GM19438 (cell line): ENCODE data around the gene KRTAP4-5.
"Not testable (repeated sequence)": the region's sequence is repeated elsewhere in the genome, so short reads cannot be mapped to it uniquely, and the experiment has no call there.

Experiments
- ATAC-seq: cut with Tn5 transposase; IDR thresholded peaks from one replicate; pipeline ENCODE4 v1.9.1; 2021; ENCODE audit warnings: low read depth; ENCODE audit not compliant: unreplicated experiment

Gene KRTAP4-5

DNA sequence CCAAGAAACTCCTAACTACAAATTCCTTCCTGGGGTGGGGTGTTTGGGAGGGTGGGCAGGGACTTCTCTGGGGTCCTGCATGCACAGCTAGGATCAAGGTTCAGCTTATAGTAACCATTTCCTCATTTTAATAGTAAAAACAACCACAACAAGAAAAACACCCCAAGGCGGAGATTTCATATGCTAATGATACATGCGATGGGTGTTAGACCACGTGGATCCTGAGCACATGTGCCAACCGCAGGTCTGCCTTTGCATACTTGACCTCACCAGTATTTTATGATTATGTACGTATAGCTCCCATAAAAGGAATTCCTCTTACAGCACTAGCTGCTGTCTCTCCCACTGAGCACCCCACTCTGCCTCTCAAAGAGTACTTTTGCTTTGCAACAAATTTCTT, 33.3 kb downstream of the KRTAP4-5 start:
- no peak for ATAC-seq

DNA sequence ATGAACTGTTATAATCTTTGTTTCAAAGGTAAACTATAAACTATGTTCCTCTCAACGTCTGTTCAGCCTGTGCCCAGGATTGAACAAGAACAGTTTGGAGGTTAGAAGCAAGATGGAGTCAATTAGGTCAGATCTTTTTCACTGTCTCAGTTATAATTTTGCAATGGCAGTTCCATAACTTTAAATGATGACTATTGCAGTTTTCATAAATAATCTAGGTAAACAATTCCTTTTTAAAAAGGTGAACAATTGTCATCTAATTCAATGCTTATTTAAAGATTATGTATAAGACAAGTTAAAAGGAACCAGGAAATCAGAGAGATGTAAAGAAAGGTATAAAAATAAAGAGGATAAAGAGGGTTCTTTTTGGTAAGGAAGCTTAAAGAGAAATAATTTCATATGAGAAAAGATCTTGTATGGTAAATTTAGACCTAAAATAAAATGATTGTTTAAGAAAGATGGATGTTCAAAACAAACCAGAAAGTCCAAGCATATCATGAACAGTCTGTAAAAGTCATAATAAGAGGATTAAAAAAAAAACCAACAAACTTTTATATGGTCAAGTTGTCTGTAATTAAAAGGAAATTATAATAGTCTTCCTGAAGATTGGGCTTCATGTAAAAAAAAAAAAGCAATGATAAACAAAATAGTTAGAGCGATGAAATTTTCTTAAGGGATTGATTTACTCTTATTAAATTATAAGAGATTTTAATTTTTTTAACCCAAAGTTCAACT, 38.3 kb downstream of the KRTAP4-5 start:
- no peak for ATAC-seq

DNA sequence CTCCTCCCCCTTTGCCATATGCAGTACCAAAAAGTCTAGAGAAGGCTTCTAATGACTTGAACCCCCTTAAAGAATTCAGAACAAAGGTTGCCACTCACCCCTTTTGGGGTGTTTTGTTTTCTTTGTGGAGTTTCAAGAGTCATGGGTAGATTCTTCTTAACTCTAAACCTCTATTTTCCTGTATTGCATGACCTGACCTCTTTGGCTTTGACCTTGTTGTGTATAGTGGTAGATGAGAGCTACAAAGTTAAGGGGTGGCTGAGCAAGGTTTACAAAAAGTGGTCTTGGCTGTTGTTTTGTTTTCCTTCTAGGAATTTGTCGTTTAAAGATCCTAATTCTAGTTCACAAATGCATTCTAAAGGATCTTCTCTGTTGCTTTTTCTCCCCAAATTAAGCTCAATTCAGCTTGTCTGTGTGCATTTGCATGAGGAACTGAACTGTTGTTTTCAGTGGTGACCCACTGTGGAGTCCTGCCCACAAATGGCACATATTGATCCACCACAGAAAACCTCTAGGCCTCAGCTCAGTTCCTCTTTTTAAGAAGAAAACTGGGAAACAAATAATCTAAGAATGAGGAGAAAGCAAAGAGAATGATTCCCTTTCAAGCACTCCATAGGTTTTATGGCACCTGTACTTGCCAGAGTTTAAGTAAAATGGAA, 40.8 kb downstream of the KRTAP4-5 start:
- ATAC-seq = not testable (repeated sequence)

DNA sequence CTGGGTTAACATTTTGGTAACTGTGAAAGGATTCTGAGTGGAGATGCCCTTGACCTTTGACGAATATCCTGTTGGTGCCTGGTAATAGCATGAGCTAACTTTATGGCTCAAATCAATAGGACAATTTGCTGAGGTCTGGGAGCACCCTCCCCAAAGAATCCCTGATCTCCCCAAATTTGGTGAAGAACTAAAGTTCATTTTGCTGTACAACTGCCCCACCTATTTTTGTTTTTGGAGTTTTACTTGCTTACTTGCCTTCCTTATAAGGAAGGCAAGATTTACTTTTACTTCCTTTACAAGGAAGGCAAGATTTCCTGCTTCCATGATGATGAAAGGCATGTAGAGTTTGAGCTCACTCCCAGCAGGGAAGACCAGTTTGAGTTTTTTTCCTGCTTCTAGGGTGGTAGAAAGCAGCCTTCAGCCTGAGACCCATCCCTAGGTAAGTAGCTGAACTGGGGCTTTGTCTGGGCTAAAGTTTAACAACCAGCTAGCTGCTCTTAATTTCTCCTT, 41.6 kb downstream of the KRTAP4-5 start:
- ATAC-seq = no peak

DNA sequence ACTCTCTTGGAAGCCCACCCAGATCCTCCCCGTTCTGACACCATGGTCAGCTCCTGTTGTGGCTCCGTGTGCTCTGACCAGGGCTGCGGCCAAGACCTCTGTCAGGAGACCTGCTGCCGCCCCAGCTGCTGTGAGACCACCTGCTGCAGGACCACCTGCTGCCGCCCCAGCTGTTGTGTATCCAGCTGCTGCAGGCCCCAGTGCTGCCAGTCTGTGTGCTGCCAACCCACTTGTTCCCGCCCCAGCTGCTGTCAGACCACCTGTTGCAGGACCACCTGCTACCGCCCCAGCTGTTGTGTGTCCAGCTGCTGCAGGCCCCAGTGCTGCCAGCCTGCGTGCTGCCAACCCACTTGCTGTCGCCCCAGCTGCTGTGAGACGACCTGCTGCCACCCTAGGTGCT, 44.3 kb downstream of the KRTAP4-5 start, which contains the start of gene KRTAP4-9:
KRTAP4-9 (plus strand) TSS at position 43 of the 400 bp plus-strand sequence; CDS start at position 43, 0 bp downstream.
- ATAC-seq = not testable (repeated sequence)

DNA sequence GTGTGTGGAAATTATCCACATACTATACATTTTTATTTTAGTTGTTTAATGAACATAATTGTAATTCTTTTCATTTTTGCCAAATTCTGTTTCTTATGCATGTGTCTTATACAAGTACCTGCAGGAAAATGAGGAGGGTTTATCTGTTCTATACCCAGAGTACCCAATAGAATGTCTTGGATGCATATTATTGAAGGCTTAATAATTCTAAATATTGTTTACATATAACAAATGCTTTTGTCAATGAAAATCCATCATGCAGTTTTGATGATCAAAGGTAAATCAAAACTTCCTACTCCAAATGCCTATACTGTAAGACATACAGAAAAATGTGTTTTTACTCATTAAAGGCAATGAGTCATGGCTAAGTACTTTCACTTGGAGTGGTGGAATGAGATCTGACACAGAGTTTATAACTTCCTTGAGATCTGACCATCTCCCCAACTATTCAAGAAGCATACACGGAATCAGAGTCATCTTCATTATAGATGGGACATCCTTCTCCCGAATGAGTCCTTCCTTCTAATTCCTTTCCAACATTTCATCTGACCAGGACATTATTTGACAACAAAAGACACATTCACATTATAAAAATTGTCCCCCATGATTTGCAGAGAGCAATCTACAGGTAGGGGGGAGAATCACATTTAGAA, 45.1 kb downstream of the KRTAP4-5 start:
- not testable (repeated sequence) for ATAC-seq

DNA sequence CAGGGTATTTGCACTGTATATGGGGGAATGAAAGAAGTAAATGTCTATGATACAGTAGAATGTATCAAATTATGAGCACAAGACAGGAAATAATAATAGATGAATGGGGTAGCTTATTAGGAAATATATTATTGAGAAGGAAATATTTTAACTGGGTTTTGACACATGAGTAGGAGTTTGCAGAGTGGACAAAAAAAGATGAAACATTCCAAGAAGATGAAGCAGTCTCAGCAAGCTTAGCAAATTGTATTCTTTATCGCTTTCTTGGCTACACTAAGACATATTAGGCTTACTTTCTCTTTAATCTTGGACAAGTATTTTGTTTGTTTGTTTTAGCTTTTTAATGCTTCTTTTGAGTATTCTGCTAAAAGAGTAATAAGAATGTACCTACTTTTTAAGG, 45.7 kb downstream of the KRTAP4-5 start:
- ATAC-seq = no peak

DNA sequence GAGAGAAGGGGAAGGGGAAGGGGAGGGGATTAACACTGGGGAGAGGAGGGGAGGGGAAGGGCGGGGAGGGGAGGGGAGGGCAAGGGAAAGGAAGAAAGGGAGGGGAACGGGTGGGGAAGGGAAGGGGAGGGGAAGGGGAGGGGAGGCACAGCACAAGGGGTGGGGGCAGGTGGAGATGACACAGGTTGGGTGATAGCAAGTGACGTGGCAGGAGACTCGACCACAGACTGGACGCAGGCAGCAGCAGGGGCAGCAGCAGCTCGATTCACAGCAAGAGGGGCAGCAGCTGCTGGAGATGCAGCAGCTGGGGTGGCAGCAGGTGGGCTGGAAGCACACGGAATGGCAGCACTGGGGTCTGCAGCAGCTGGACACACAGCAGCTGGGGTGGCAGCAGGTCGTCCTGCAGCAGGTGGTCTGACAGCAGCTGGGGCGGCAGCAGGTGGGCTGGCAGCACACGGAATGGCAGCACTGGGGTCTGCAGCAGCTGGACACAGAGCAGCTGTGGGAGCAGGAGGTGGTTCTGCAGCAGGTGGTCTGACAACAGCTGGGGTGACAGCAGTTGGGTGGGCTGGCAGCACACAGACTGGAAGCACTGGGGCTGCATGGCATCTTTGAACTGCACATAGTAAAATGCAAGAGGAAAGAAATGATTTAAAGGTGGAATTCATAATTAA, 47.9 kb downstream of the KRTAP4-5 start, which contains the start of gene KRTAP4-16:
KRTAP4-16 (minus strand) TSS at position 624 of the 674 bp plus-strand sequence; CDS start at position 624, 0 bp downstream.
- no peak for ATAC-seq

DNA sequence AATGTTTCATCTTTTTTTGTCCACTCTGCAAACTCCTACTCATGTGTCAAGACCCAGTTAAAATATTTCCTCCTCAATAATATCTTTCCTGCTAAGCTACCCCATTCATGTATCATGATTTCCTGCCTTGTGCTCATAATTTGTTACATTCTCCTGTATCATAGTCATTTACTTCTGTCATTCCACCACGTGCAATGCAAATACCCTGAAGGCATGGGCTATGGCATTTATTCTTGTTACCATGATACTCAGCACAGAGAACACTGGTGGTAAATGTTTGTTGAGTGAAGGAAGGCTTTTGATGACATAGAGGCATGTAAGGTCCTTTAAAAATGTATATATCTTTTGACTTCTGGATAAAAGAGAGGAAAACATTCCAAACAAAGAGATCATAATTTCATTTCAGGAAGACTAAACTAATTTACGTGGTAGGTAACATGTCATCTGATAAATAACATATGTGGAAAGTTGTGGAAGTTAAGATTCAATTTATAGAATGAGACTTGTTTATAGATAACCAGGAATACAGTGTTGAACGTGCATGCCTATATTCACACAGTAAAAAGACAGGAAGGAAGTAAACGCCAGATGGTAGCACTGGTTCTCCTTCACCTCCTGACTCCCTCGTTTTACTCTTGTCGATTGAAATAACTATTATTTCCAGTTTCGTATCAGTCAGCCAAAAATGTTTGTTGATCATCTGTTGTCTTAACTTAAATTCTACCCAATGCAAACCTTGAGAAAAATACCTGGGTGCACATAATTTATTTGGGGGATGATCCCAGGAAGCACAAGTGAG, 49.7 kb downstream of the KRTAP4-5 start:
- ATAC-seq = not testable (repeated sequence)
